Caco-2 (cell line): Measurements from ENCODE around the gene SLC11A2. TPM values are rescaled to one million over a fixed set of nuclear protein-coding genes. Genes with fewer than 3 reads are reported as not detected.

Experiments
- BruUV-seq: library from RNA; stranded (reverse); fragments of 400-500 nt; replicated peaks from 2 replicates; lab custom pipeline; 2021; lab: Mats Ljungman, UMichigan
- CTCF ChIA-PET: fragments of 300-600 bp; sonication (Branson Sonifier 250); formaldehyde crosslinking; loops from one replicate; lab custom pipeline; 2022; ENCODE audit warnings: antibody characterized with exemption; lab: Charles Lee
- POLR2A ChIA-PET: fragments of 300-600 bp; sonication (Branson Sonifier 250); formaldehyde crosslinking; loops from one replicate; lab custom pipeline; 2022; ENCODE audit warnings: antibody characterized with exemption; lab: Charles Lee
- DNase-seq, 2 experiments: peaks; one replicate each; pipeline versions ENCODE4 v3.0.0 to v3.0.0-alpha.2; 2020 to 2022
- H3K27me3 ChIP-seq: replicated peaks from 2 replicates; pipeline ENCODE4 v1.6.0; 2011; ENCODE audit warnings: low read length; ENCODE audit not compliant: control insufficient read depth, insufficient read depth
- H3K36me3 ChIP-seq: 2 replicates; pipeline ENCODE4 v1.5.1; 2011; ENCODE audit warnings: low read length; ENCODE audit not compliant: control insufficient read depth, insufficient read depth
- H3K4me1 ChIP-seq: fragments of 250-450 bp; sonication (Bioruptor Pico); 2 replicates; pipeline ENCODE4 v1.5.1; 2020; ENCODE audit warnings: mild to moderate bottlenecking
- H3K4me3 ChIP-seq: 2 replicates; pipeline ENCODE4 v1.5.1; 2011; ENCODE audit warnings: low read depth, mild to moderate bottlenecking, control low read depth, low read length
- H3K9me3 ChIP-seq: fragments of 250-450 bp; sonication (Bioruptor Pico); 2 replicates; pipeline ENCODE4 v1.5.1; 2020; ENCODE audit warnings: mild to moderate bottlenecking, moderate library complexity
- H3K27ac Mint-ChIP-seq: one replicate; pipeline ENCODE4 v1.8.0; 2022; ENCODE audit warnings: mixed read lengths; ENCODE audit not compliant: unreplicated experiment
- H3K27me3 Mint-ChIP-seq: one replicate; pipeline ENCODE4 v1.8.0; 2022; ENCODE audit warnings: mixed read lengths; ENCODE audit not compliant: insufficient read depth, unreplicated experiment
- H3K36me3 Mint-ChIP-seq: one replicate; pipeline ENCODE4 v1.8.0; 2022; ENCODE audit warnings: mild to moderate bottlenecking, mixed read lengths; ENCODE audit not compliant: insufficient read depth, unreplicated experiment
- H3K4me1 Mint-ChIP-seq: one replicate; pipeline ENCODE4 v1.8.0; 2022; ENCODE audit warnings: low read depth, mixed read lengths; ENCODE audit not compliant: unreplicated experiment
- H3K4me3 Mint-ChIP-seq: one replicate; pipeline ENCODE4 v1.8.0; 2022; ENCODE audit warnings: mild to moderate bottlenecking, moderate library complexity, mixed read lengths; ENCODE audit not compliant: unreplicated experiment
- H3K9me3 Mint-ChIP-seq: one replicate; pipeline ENCODE4 v1.8.0; 2022; ENCODE audit warnings: mixed read lengths; ENCODE audit not compliant: unreplicated experiment
- CTCF ChIP-seq, 2 experiments: fragments of 200-600 bp in 1 of 2; IDR thresholded peaks; 1 replicate in 1 of 2; 2 replicates in 1 of 2; pipeline versions ENCODE4 v1.5.1 to v1.8.0; 2011 to 2022; ENCODE audit warnings: antibody characterized with exemption in 1 of 2, control low read depth in 1 of 2, inconsistent platforms in 1 of 2, low read depth in 1 of 2, low read length in 1 of 2, mild to moderate bottlenecking in 1 of 2, moderate library complexity in 1 of 2; ENCODE audit not compliant: insufficient read depth in 1 of 2, severe bottlenecking in 1 of 2, unreplicated experiment in 1 of 2
- intact Hi-C: fragments of 100-400 bp; cut with micrococcal nuclease; formaldehyde crosslinking; loops from one replicate; pipeline ENCODE4 v1.10.0; 2022; ENCODE audit not compliant: unreplicated experiment
- total RNA-seq: library from RNA; stranded (reverse); gene quantifications from 2 replicates; pipeline ENCODE4 v1.2.3, GENCODE V29; 2022

Gene SLC11A2
- total RNA-seq, 1 experiment from 2014 or later, result 115 TPM

- Mint-ChIP-seq H3K27ac (no peak overlapping the region), H3K9me3 (no peaks in the 10 kb centered on the region), H3K27me3 (no peaks in the 10 kb centered on the region), H3K4me3 (no peak overlapping the region), H3K4me1 (peaks cover 38% of the 10 kb centered on the region), H3K36me3 (no peaks in the 10 kb centered on the region)
- Histone ChIP-seq H3K4me1 (peaks cover 39% of the 10 kb centered on the region), H3K4me3 (no peak overlapping the region), H3K36me3 (no peaks in the 10 kb centered on the region), H3K9me3 (no peaks in the 10 kb centered on the region), H3K27me3 (no peaks in the 10 kb centered on the region)
- TF ChIP-seq CTCF (IDR thresholded peaks at IDR 0.05; ENCODE audit: insufficient read depth in 1 of 2, low read depth in 1 of 2, low read length in 1 of 2, severe bottlenecking in 1 of 2, unreplicated experiment in 1 of 2), result no peak
- CTCF ChIA-PET, result no interaction called here
- no peak for DNase-seq
- BruUV-seq, result no TSS peak
- POLR2A ChIA-PET, result no interaction called here
- intact Hi-C loops, result no loop called here
Observed at GRCh38 chr12:50929831-50930230, 96.4 kb downstream of the SLC11A2 start.

Other genes starting within 250 kb of the SLC11A2 start
- not detected in 2 replicates for gene TMPRSS12, start 183.5 kb downstream of the SLC11A2 start, total RNA-seq
- not detected in 2 replicates for gene HIGD1C, start 73.8 kb downstream of the SLC11A2 start, total RNA-seq
- 90.6 and 95.6 TPM in 2 replicates for gene LETMD1, start 21.9 kb upstream of the SLC11A2 start, total RNA-seq
- 39.7 and 44.0 TPM in 2 replicates for gene CSRNP2, start 57.2 kb upstream of the SLC11A2 start, total RNA-seq
- gene TFCP2, start 146.8 kb upstream of the SLC11A2 start, total RNA-seq, result 51.4 and 52.6 TPM in 2 replicates
- gene POU6F1, start 191.7 kb upstream of the SLC11A2 start, total RNA-seq, result 4.1 and 5.3 TPM in 2 replicates
- gene DAZAP2, start 212.4 kb upstream of the SLC11A2 start, total RNA-seq, result 84.9 and 100 TPM in 2 replicates
- 95.1 and 108 TPM in 2 replicates for gene SMAGP, start 244.0 kb upstream of the SLC11A2 start, total RNA-seq